Nephron (organoid): ENCODE measurements around the gene GUCY2C.

ENCODE experiments used
- H3K27ac Mint-ChIP-seq, 3 experiments: 2 replicates each; pipeline ENCODE4 v1.8.0; 2020; ENCODE audit warnings: mixed read lengths in 3 of 3, mild to moderate bottlenecking in 2 of 3, moderate library complexity in 1 of 3
- H3K27me3 Mint-ChIP-seq: 2 replicates; pipeline ENCODE4 v1.8.0; 2021; ENCODE audit warnings: low read depth, mild to moderate bottlenecking, moderate library complexity, mixed read lengths
- H3K36me3 Mint-ChIP-seq: 2 replicates; pipeline ENCODE4 v1.8.0; 2020; ENCODE audit warnings: low read depth, mixed read lengths
- H3K4me1 Mint-ChIP-seq: 2 replicates; pipeline ENCODE4 v1.8.0; 2020; ENCODE audit warnings: mixed read lengths
- H3K4me3 Mint-ChIP-seq, 3 experiments: 2 replicates each; pipeline ENCODE4 v1.8.0; 2020; ENCODE audit warnings: mild to moderate bottlenecking in 3 of 3, mixed read lengths in 3 of 3, moderate library complexity in 2 of 3
- H3K9me3 Mint-ChIP-seq: 2 replicates; pipeline ENCODE4 v1.8.0; 2020; ENCODE audit warnings: mixed read lengths
- TF ChIP-seq, protein P1 (sequence below), 3 experiments: fragments of 200-600 bp; sonication (generic); IDR thresholded peaks; one replicate each; pipeline ENCODE4 v1.5.0; 2021; ENCODE audit warnings: antibody characterized with exemption in 3 of 3; ENCODE audit not compliant: unreplicated experiment in 3 of 3

GUCY2C gene

DNA sequence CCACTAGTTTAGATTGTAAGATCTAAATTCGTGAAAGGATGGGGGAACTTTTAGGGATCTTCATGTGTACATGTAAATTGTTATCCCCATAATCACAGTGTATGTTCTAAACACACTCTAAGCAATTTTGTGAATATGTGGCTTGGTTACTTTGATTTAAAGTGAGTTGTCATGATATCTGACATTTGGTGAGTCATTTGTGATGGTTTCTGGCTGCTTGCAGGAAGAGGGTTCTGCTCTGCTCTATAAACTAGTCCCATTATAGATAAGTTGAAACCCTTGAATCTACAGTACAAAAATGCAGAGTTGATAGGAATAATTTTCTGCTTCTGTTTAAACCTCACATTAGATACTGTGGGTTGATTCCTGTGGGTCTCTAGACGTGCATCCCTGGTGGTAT lies 14.8 kb downstream of the GUCY2C start:
- no peaks in the 10 kb centered on the region for H3K9me3 Mint-ChIP-seq
- H3K36me3 Mint-ChIP-seq: no peaks in the 10 kb centered on the region
- H3K27ac Mint-ChIP-seq: no peak overlapping the region
- no peaks in the 10 kb centered on the region for H3K4me1 Mint-ChIP-seq
- TF ChIP-seq, protein P1, sequence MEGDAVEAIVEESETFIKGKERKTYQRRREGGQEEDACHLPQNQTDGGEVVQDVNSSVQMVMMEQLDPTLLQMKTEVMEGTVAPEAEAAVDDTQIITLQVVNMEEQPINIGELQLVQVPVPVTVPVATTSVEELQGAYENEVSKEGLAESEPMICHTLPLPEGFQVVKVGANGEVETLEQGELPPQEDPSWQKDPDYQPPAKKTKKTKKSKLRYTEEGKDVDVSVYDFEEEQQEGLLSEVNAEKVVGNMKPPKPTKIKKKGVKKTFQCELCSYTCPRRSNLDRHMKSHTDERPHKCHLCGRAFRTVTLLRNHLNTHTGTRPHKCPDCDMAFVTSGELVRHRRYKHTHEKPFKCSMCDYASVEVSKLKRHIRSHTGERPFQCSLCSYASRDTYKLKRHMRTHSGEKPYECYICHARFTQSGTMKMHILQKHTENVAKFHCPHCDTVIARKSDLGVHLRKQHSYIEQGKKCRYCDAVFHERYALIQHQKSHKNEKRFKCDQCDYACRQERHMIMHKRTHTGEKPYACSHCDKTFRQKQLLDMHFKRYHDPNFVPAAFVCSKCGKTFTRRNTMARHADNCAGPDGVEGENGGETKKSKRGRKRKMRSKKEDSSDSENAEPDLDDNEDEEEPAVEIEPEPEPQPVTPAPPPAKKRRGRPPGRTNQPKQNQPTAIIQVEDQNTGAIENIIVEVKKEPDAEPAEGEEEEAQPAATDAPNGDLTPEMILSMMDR (IDR thresholded peaks at IDR 0.05; ENCODE audit: unreplicated experiment in 3 of 3): no peak
- H3K27me3 Mint-ChIP-seq: no peaks in the 10 kb centered on the region
- H3K4me3 Mint-ChIP-seq: no peak overlapping the region

- Mint-ChIP-seq H3K27me3 (no peaks in the 10 kb centered on the region), H3K27ac (no peak overlapping the region), H3K9me3 (no peaks in the 10 kb centered on the region), H3K36me3 (no peaks in the 10 kb centered on the region), H3K4me3 (no peak overlapping the region), H3K4me1 (no peaks in the 10 kb centered on the region)
- TF ChIP-seq, protein P1 (IDR thresholded peaks at IDR 0.05; ENCODE audit: unreplicated experiment in 3 of 3): no peak
These were observed 15.2 kb downstream of the GUCY2C start for GRCh38 chr12:14681190-14681589.

- TF ChIP-seq, protein P1 (IDR thresholded peaks at IDR 0.05; ENCODE audit: unreplicated experiment in 3 of 3): no peak
- no peak overlapping the region for H3K27ac Mint-ChIP-seq
- H3K4me1 Mint-ChIP-seq: no peaks in the 10 kb centered on the region
- no peaks in the 10 kb centered on the region for H3K36me3 Mint-ChIP-seq
- no peaks in the 10 kb centered on the region for H3K27me3 Mint-ChIP-seq
- no peaks in the 10 kb centered on the region for H3K9me3 Mint-ChIP-seq
- H3K4me3 Mint-ChIP-seq: no peak overlapping the region
These were observed 17.8 kb downstream of the GUCY2C start for GRCh38 chr12:14678547-14679150.

DNA sequence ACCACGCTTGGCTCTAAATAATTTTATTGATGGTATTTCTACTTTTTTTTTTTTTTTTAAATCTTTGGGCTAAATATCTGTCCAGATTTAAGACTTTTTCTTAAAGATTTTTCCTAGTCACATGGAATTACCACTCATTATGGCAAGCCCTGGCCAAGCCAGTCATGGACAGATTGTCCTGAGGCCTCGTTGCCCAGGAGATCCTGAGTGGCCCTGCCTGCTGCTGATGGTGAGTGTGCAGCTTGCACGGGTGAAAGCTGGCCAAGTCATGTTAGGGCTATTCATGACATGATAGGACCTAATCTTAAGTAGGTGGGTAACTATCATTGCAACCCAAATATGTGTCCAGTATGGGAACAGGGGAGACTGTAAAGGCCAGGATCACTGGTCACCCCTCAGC lies 27.8 kb downstream of the GUCY2C start:
- TF ChIP-seq, protein P1 (IDR thresholded peaks at IDR 0.05; ENCODE audit: unreplicated experiment in 3 of 3): no peak
- no peaks in the 10 kb centered on the region for H3K4me1 Mint-ChIP-seq
- H3K36me3 Mint-ChIP-seq: no peaks in the 10 kb centered on the region
- H3K4me3 Mint-ChIP-seq: no peak overlapping the region
- H3K27ac Mint-ChIP-seq: no peak overlapping the region
- no peaks in the 10 kb centered on the region for H3K27me3 Mint-ChIP-seq
- peaks cover 8% of the 10 kb centered on the region for H3K9me3 Mint-ChIP-seq

DNA sequence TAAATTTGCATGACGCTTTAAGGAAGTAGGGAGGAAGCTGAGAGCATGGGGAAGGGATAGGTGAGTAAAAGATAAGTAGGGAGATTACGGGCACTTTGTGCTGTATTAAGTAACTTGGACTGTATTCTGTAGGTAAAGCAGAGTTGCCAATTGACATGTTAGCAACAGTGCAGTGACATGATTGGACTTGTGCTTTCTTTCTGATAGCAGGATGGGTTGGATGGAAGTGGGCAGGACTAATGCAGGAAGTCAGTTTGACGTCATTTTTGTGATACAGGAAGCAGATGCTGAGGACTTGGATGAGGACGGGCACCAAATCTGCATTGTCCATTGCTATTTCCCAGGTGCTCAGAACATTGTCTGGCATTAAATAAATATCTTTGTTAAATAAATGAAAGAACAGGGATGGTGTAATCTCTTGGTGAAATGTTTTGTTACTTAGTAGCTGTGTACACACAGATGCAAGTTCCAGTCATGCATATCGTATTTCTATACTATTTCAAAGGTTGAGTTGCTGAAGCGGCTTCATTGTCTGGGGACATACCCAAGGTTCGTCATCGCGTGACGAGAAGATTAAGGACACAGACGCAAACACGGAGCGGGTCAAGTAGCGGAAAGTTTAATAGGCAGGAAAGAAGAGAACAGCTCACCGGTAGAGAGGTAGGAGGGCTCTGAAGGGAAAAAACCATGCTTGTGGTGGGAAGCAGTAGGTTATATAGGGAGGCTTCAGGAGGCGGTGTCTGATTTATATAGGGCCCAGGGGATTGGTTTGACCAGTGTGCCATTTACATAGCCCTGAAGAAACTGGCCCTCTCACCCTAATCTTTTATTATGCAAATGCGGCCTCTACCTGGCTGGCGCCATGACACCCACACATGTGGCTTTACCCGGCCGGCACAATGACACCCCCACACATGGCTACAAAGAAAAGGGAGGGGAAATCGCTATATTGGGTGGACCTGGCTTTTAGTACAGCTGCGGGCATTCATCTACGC lies 30.7 kb downstream of the GUCY2C start:
- H3K4me1 Mint-ChIP-seq: no peaks in the 10 kb centered on the region
- H3K36me3 Mint-ChIP-seq: no peaks in the 10 kb centered on the region
- H3K9me3 Mint-ChIP-seq: peaks cover 4% of the 10 kb centered on the region
- no peak overlapping the region for H3K27ac Mint-ChIP-seq
- TF ChIP-seq, protein P1 (IDR thresholded peaks at IDR 0.05; ENCODE audit: unreplicated experiment in 3 of 3): no peak
- no peak overlapping the region for H3K4me3 Mint-ChIP-seq
- no peaks in the 10 kb centered on the region for H3K27me3 Mint-ChIP-seq
